Measurements from ENCODE around the gene EVL. TPM values are rescaled to one million over a fixed set of nuclear protein-coding genes. Genes with fewer than 3 reads are reported as not detected.
A peak's percentile ranks its signal among the peaks of the same experiment; 100 is the strongest.

The EVL gene
- total and polyA plus RNA-seq, 2 of the 8 experiments (the other 6 are each of a cell fraction or from before 2014, with no cell fraction given), result 30.7 to 64.6 TPM

- TF ChIP-seq CHD7 (IDR thresholded peaks at IDR 0.05; ENCODE audit: insufficient replicate concordance, low read length) (no peak), CTCF (IDR thresholded peaks at IDR 0.05; ENCODE audit: control extremely low read depth in 1 of 3, insufficient read depth in 1 of 3, low read depth in 1 of 3, low read length in 3 of 3) (peak; percentile 23 to 48 (median 36); a peak in 3 of 4 replicates)
Observed at GRCh38 chr14:100173353-100173752, 108.1 kb downstream of the EVL start (continued).

All from H1 (cell line).